GM19025 (cell line): ENCODE measurements around the gene AOAH.
"Not testable (repeated sequence)": the region's sequence is repeated elsewhere in the genome, so short reads cannot be mapped to it uniquely, and the experiment has no call there.

ENCODE experiments used
- ATAC-seq: cut with Tn5 transposase; IDR thresholded peaks from one replicate; pipeline ENCODE4 v1.9.1; 2021; ENCODE audit warnings: mild to moderate bottlenecking, low read depth, moderate library complexity; ENCODE audit not compliant: unreplicated experiment

AOAH gene

GRCh38 chr7:36707465-36707864 is 16.8 kb downstream of the AOAH start:
- ATAC-seq: no peak

DNA sequence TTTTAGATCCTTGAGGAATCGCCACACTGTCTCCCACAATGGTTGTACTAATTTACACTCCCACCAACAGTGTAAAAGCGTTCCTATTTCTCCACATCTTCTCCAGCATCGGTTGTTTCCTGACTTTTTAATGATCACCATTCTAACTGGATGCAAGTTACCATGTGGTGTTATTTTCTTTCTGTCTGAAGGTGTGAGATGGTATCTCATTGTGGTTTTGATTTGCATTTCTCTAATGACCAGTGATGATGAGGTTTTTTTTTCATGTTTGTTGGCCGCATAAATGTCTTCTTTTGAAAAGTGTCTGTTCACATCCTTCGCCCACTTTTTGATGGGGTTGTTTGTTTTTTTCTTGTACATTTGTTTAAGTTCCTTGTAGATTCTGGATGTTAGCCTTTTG is 20.4 kb downstream of the AOAH start:
- ATAC-seq: not testable (repeated sequence)

- ATAC-seq: no peak
Observed at GRCh38 chr7:36692456-36692855, 31.8 kb downstream of the AOAH start.

- ATAC-seq: no peak
Observed at GRCh38 chr7:36691983-36692382, 32.3 kb downstream of the AOAH start.

GRCh38 chr7:36690514-36691187 is 33.6 kb downstream of the AOAH start:
- no peak for ATAC-seq

DNA sequence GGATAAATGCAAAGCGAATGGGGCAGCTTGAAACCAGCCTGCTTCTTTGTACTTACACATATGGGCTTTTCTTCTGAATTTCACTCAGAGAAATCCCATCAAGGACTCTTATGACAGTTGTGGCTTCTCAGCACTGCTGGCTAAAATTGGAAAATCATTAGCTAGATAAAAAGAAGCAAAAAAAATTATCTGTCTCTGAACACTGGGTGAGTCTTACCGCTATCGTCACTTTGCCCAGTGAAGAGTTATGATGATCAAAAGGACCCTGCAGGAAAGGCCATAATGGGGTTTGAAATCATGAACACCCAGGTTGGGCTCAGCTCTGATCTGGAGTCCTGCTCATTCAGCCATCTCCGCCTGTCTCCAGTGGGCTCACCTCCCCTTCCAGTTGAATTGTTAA is 34.3 kb downstream of the AOAH start:
- no peak for ATAC-seq

DNA sequence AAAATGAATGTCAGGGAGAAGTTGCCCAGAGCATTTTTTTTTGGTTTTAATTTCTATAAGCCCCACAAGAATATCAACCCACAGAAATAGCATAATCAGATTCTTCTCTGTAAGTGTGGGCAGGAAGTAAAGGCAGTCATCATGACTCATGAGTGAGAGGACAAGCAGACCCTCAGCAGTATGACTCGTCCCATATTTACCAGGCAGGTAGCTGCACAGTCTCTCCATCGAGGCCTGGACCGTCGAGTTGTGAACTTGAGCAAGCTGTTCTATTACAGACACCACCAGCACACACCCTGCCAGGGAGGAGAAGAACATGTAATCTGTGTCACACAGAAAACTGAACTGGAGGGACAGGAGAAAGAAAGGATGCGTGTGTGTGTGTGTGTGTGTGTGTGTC is 37.8 kb downstream of the AOAH start:
- ATAC-seq: no peak

- no peak for ATAC-seq
Observed at GRCh38 chr7:36684954-36685353, 39.3 kb downstream of the AOAH start.

- ATAC-seq: no peak
Observed at GRCh38 chr7:36683695-36684357, 40.5 kb downstream of the AOAH start.

DNA sequence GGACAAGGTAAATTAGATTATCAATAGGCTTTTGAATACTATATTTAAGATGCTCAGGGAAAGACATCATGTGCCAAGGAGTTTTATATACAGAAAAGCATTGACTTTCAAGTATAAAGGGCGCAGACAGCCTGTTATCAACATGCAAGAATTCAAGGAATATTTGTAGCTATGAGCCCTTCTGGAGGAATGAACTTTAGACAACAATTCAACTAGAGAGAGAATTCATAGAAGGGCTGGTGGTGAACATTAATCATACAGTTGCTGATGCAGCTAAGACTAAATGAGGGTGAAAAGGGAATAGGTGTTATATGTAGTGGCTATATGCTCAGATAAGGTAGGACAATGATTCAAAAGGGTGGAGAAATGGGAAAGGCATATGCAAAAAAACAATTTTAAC is 41.2 kb downstream of the AOAH start:
- ATAC-seq: no peak

DNA sequence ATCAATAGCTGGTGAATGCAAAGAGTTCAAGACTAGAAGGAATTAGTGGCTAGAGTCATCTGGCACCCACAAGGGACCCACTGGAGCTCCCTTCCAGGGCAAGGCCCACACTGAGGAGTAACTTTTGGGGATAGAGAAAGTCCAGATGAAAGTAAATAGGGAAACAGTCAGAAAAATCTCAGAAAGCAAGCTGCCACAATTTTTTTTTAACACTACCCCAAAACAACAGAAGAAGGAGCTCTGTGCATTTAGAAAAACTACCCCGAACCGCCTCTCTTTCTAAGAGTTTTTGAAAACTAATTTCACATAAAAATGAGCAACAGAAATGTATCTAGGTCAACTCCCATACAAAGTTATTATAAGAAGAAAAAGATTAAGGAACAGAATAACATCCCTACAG is 42.2 kb downstream of the AOAH start:
- ATAC-seq: no peak

DNA sequence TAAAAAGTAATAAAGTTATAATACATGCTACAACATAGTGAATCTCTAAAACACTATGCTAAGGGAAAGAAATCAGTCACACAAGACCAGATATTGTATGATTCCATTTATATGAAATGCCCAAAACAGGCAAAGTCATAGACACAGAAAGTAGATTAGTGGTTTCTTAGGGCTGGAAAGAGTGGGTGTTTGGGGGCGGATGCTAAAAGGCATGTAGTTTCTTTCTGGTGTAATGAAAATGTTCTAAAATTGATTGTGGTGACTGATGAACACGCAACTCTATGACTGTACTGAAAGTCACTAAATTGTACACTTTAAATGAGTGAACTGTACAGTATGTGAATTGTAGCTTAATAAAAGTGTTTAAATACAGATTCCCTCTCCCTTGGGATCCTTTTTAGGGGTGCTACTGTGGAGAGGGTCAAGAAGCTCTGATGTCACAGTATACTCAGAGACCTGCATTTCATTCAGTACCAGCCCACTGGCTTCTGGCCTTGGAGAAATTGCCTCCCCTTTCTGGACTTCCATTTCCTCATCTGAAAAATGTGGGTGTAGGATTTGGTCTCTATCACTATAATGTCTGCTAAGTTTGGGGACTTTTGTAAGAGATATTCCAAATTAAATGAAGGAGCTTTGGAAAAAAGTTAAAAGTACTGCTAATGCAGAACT is 46.4 kb downstream of the AOAH start:
- no peak for ATAC-seq

DNA sequence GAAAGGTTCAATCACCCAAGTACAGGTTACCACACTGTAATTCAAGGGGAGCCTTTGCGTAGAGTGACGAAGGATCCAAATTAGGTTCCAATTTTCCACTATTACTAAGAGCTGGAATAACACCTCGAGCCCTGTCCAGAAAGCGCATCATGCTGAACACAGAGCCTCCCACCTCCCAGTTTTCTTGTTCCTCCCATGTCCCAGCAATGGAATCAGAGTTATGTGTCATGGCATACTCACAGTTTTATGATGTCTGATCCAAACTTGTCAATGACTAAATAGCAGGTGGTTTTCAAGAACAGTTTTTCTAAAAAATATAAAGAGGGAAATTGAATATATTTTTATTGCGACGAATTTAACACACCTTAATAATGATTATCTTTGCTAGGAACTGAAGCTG is 50.6 kb downstream of the AOAH start:
- ATAC-seq: no peak

DNA sequence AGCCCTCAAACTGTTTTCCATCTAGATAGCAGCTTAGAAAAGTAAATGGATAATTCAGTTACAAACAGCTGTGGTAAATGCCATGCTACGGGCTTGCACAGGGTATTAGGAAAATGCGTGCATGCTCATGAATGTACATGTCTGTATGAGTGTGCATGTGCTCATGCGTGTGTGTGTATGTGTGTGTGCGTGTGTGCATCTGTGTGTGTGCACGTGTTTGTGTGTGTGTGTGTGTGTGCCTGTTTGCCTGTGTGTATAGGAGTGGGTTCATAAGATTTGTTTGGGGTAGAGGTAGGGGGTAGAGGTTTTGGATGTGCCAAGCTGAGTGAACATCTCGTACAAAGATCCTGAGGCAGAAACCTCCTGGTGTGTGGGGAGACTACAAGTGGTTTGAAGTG is 52.9 kb downstream of the AOAH start:
- no peak for ATAC-seq

GRCh38 chr7:36670585-36671431 is 53.5 kb downstream of the AOAH start:
- no peak for ATAC-seq

DNA sequence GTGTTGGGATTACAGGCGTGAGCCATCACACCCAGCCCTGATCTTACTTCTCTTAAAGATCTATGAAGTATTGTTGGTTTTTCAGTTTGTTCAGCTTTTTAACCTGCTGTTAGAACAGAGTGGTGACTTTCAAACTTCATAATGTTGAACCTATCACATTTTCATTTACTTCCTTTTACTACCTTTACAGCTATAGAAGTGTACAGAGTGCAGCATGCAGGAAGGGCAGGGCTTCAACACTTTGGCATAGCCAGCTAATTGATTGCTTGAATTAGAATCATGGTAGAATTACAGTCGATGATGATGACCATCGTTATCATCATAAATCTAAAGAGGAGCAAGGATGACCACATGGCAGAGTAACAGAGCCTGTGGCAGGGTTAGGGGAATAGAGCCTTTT is 55.5 kb downstream of the AOAH start:
- no peak for ATAC-seq

GRCh38 chr7:36668080-36668479 is 56.2 kb downstream of the AOAH start:
- no peak for ATAC-seq

GRCh38 chr7:36667007-36667745 is 57.1 kb downstream of the AOAH start:
- no peak for ATAC-seq

GRCh38 chr7:36663481-36663880 is 60.8 kb downstream of the AOAH start:
- ATAC-seq: no peak

GRCh38 chr7:36661135-36661840 is 63.0 kb downstream of the AOAH start:
- ATAC-seq: no peak
